NB4 (cell line): ENCODE results near the gene FAM181A.

Experiments used
- CTCF ChIP-seq: IDR thresholded peaks from one replicate; pipeline ENCODE4 v1.5.1; 2012; ENCODE audit warnings: low read depth, low read length
- MAX ChIP-seq: IDR thresholded peaks from 2 replicates; pipeline ENCODE4 v1.6.1; 2011; ENCODE audit warnings: low read depth, low read length
- MYC ChIP-seq: IDR thresholded peaks from 2 replicates; pipeline ENCODE4 v1.6.1; 2011; ENCODE audit warnings: low read depth, low read length
- POLR2A ChIP-seq: IDR thresholded peaks from 2 replicates; pipeline ENCODE4 v1.6.1; 2011; ENCODE audit warnings: mild to moderate bottlenecking; ENCODE audit not compliant: insufficient read length; ENCODE audit errors: extremely low read depth

GRCh38 chr14:93921001-93921806 is 5.9 kb upstream of the FAM181A start:
- no peak for TF ChIP-seq CTCF
- TF ChIP-seq MYC = no peak
- TF ChIP-seq MAX = no peak
- no peak for TF ChIP-seq POLR2A
